A172 (cell line): Measurements from ENCODE around the gene MRPL57. TPM values are rescaled to one million over a fixed set of nuclear protein-coding genes. Genes with fewer than 3 reads are reported as not detected.
"Not testable (repeated sequence)": the region's sequence is repeated elsewhere in the genome, so short reads cannot be mapped to it uniquely, and the experiment has no call there.

Source experiments
- DNase-seq: peaks from one replicate; pipeline ENCODE4 v3.0.0-alpha.2; 2015; ENCODE audit warnings: low spot score
- total RNA-seq: library from RNA; depleted of rRNA; stranded (reverse); fragments of >200 nt; shearing (Covaris generic); gene quantifications from 2 replicates; pipeline ENCODE4 v1.2.3, GENCODE V29; 2014; rRNA removed

The MRPL57 gene
- 22.0 and 26.3 TPM in 2 replicates for total RNA-seq

DNA sequence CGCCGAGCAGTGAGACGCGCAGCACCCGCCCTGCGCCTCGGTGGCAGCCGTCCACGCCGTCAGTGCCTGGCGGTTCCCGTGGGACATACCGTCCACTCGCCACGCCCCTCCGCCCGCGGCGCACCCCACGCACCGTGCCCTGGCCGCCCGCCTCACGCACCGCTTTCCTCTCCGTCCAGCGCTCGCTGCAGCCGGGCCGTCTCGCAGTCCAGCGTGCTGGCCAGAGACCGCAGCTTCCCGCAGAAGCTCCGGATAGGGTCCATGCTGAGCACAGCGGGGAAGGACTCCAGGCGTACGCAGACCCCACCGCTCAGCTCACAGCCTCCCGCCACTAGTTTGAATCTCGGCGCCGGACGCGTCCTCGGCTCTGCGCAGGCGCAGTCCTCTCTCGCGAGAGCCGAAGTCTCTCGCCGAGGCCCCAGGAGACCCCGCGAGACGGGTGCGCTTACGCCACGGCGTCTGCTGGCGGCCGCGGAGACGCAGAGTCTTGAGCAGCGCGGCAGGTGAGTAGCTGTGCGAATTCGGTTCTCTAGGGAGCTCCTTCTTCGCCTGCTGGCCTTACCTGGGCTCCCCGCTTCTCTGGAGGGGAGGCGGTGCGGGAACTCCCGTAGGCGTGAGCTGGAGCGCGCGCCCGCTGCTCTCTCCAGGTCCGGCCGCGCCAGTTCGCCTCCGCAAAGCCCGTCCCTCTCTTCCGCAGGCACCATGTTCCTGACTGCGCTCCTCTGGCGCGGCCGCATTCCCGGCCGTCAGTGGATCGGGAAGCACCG, at the start of gene MRPL57, which contains the start of gene SKA3:
Gene MRPL57, plus strand, starts transcription at position 444 of the 767 bp plus-strand sequence. Its CDS starts 259 bp downstream, at position 703.
Gene SKA3, minus strand, starts transcription at position 338 of the 767 bp plus-strand sequence. Its CDS starts 75 bp downstream, at position 263.
- peak; percentile 83 for DNase-seq

DNA sequence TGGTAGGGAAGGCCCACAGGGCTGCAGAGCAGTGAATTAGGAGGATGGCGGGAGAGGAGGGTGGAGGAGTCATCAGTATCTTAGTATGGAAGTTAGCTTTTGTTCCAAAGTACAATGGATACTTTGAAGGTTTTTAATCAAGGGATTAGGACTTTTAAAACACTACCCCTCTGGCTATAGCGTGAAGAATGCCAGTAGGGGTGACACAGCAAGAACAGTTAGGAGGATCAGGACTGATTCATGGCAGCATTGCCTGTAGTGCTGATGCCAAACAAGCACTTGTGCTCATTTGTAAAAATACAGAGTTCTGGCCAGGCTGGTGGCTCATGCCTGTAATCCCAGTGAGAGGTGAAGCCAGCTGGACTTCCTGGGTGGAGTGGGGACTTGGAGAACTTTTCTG, 46.3 kb upstream of the MRPL57 start:
- DNase-seq: no peak

DNA sequence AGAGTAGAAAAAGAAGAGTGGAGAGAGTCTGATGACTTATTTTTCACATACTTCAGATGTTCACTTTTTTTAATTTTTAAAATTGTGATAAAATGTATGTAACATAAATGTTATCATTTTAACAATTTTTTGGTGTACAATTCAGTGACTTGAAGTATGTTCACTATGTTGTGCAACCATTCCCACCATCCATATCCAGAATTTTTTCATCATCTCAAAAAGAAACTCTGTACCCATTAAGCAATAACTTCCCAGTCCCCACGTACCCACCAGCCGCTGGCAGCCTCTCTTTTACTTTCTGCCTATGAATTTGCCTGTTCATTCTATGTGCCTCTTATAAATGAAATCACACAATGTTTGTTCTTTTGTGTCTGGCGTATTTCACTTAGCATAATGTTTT, 43.4 kb upstream of the MRPL57 start:
- no peak for DNase-seq

DNA sequence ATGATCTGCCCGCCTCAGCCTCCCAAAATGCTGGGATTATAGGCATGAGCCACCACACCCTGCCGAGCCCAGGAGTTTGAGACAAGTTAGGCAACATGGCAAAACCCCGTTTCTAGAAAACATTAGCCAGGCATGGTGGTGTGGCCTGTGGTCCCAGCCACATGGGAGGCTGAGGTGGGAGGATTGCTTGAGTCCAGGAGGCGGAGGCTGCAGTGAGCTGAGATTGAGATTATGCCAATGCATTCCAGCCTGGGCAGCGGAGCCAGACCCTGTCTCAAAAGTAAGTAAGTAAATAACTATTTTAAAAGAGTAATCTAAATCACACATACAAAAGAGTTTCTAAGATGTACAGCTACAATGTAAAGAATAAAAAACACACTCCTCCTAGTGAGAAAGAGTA, 42.0 kb upstream of the MRPL57 start:
- no peak for DNase-seq

DNA sequence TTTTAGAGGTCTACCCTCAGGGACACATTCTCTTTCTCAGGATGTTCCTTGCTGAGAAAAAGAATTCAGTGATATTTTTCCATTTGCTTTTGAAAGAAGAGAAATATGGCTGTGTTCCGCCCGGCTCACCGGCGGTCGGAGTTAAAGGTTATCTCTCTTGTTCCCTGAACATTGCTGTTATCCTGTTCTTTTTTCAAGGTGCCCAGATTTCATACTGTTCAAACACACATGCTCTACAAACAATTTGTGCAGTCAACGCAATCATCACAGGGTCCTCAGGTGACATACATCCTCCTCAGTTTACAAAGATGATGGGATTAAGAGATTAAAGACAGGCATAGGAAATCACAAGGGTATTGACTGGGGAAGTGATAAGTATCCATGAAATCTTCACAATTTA, 40.6 kb upstream of the MRPL57 start:
- not testable (repeated sequence) for DNase-seq

DNA sequence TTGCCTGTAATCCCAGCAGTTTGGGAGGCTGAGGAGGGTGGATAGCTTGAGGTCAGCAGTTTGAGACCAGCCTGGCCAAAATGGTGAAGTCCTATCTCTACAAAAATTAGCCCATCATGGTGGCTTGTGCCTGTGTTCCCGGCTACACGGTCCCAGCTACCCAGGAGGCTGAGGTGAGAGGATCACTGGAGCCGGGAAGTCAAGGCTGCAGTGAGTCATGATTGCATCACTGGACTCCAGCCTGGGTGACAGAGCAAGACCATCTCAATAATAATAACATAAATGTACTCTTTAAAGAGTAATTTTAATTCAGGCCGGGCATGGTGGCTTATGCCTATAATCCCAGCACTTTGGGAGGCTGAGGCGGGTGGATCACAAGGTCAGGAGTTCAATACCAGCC, 38.8 kb upstream of the MRPL57 start:
- DNase-seq: peak; percentile 42

DNA sequence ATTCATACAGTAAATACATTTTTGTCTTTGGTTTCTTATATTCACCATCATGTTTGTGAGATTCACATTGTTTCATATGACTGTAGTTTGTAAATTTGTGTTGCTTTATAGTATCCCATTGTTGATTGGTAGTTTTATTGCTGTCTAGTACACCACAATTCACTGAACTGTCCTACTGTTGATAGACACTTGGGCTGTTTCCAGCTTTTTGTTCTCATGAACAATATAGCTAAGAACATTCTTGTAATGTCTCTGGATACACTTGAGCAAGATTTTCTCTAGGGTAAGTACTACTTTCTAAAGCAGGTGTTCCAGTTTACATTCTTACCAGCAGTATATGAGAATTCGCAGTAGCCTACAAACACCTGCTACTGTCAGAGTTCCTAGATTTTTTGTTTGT, 37.9 kb upstream of the MRPL57 start:
- DNase-seq: no peak

DNA sequence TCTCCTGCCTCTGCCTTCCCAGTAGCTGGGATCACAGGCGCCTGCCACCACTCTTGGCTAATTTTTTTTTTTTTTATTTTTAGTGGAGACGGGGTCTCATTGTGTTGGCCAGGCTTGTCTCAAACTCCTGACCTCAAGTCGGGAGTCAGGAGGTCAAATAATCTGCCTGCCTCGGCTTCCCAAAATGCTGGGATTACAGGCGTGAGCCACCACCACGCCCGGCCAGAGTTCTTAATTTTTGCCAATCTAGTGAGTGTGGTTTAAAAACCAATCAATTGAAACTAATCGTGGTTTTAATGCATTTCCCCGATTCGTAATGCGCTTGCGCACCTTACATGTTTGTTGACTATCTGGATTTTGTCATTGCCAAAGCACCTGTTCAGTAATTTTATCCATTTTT, 37.1 kb upstream of the MRPL57 start:
- no peak for DNase-seq

DNA sequence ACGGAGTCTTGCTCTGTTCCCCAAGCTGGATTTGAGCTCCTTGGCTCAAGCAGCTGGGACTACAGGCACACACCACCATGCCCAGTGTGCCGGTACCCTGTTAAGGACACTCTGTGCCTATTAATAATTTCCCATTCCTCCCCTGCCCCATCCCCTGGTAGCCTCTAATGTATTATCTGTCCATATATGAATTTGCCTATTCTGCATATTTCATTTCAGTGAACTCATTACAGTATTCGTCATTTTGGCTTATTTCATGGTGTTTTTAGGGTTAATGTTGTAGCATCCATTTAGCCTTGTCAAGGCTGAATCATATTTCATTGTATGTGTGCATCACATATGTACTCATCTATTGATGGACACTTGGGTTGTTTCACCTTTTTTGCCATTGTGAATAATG, 33.7 kb upstream of the MRPL57 start:
- DNase-seq: no peak

DNA sequence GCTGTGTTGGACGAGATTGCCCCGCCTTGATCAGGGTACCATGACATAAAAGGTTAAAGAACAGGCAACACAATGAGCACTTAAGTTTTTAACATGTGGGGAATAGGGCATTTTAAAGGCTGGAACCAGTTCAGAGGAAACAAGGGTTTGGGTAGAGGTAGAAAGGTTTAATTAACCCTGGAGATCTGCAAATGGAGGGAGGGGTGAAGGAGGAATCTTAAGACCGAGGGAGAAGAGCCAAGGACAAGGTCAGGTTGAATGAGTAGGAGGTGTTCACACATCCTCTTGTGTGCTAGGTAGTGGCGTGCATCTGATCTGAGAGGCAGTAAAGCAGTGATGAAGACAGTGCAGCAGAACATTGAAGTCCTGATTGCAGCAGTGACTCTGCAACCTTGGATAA, 28.6 kb upstream of the MRPL57 start:
- DNase-seq: no peak

DNA sequence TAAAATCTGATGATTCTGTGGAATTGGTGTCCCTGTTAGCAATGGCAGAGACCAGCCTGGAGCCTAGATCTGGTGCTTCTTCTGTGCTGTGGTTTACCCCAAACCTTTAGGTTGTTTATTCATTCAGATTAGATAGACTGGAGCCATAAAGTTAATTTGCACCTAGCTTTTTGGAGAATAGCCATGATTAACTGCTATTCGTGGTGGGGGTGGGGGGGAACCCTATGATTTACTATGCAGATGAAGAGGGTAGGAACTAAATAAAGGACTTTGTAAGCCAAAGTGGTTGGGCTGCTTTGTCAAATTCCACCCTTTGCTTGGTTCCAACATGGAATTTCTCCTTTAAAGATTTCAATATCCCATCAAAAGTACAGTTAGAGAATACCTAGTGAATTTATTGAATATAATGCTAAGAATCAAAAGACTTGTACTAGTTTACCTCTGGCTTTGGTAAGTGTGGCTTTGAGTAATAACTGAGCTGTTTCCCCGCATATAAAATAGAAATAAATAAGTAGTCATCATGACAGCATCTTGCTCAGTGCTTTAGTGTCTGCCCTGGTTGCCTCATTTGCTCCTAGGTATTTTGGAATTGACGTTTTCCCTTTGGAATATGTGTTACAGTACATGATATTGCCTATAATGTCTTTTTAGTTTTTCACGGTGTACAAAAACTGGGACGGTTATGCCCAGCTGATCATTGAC, 27.8 kb upstream of the MRPL57 start:
- DNase-seq: no peak

DNA sequence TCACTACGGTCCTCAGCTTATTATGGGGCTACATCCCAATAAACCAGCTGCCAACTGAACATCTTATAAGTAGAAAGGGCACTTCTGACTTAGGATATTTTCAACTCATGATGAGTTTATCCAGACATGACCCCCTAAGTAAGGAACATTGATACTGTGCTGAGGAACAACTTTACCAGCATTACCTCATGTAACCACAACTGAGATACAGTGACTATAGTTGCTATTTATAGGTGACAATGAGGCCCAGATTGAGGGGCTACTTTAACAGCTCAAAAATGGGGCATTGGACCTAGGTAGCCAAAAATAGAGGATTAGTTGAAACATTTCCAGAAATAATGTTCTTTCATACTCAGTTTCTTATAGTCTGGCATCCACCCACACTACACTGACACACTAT, 26.9 kb upstream of the MRPL57 start:
- DNase-seq: no peak

DNA sequence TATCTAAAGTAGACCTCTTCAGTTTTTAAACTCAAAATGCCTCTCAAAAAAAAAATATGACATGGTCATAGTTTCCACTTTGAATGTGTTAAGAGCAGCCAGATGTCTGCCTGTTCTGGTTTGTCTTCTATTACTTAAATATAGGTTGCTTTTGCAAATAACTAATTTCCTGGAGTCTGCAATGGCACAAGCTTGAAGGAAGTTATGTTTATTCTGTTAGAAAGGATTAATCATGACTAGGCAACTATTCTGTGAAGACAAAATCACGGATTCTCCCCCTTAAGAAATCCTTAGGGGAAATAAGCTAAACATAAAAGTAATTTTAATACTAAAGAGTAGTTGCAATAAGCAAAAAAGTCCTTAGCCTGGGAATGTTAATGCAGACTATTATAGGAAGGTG, 26.4 kb upstream of the MRPL57 start:
- no peak for DNase-seq

DNA sequence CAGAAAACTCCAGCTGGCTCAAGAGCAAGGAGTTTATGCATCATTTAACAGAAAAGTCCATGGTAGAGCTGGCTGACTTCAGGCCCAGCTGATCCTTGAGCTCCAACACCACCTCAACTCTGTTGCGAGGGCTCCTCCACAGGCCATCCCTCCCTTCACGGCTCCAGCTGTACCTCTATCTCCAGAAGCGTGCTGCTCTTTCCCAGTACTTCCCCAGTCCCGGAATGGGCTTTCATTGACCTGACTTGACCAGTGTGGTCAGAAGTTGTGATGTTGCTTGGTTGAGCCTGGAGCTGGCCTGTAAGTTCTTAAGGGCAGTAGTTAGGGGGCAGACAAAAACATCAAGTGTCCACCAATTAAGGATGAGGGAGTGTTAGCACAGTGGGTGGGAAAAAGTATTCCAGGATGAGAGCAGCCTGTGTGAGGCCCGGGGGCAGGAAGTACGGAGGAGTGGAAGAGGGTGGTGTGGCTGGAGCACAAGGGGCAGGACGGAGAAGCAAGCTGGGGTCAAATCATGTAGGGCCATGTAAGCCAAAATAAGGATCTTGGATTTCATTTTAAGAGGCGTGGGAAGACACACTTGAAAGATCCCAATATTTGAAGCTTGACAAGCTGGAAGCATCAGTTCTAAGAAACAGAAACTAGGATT, 24.1 kb upstream of the MRPL57 start:
- no peak for DNase-seq

DNA sequence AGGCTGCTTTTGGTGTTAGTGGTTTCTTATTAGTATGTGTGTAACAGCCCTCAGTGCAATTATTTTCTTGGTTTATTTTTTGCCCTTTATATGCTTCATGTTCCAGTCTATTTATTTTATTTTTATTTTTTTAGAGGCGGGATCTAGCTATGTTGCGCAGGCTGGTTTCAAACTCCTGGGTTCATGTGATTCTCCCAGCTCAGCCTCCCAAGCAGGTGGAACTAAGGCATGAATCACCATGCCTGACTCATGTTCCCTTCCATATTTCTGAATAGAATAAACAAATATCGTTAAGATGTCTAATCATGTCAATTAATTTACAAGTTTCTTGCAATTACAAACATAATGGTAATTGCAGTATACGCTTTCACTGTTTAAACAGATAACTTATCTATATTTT, 11.8 kb upstream of the MRPL57 start:
- peak; percentile 18 for DNase-seq

DNA sequence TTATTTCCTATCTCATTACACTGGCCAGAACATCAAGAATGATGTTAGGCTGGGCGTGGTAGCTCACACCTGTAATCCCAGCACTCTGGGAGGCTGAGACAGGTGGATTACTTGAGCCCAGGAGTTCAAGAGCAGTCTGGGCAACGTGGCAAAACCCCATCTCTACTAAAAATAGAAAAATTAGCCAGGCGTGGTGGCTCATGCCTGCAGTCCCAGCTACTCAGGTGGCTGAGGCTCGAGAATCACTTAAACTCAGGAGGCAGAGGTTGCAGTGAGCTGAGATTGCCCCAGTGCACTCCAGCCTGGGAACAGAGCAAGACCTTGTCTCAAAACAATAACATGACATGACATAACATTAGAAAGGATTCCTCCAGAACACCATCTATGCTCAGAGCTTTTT, 10.9 kb upstream of the MRPL57 start:
- DNase-seq: not testable (repeated sequence)

DNA sequence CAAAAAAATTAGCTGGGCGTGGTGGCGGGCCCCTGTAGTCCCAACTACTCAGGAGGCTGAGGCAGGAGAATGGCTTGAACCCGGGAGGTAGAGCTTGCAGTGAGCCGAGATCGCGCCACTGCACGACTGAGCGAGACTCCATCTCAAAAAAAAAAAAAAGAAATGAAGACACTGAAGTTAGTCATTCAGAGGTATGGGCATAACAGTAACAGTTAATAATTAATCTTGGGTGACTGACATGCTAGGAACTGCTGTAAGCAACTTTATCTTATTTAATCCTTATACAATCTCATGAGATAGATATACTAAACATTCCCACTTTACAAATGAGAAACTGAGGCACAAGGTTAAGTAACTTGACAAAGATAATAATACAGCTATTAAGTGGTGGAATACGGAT, 5.0 kb upstream of the MRPL57 start:
- DNase-seq: no peak

DNA sequence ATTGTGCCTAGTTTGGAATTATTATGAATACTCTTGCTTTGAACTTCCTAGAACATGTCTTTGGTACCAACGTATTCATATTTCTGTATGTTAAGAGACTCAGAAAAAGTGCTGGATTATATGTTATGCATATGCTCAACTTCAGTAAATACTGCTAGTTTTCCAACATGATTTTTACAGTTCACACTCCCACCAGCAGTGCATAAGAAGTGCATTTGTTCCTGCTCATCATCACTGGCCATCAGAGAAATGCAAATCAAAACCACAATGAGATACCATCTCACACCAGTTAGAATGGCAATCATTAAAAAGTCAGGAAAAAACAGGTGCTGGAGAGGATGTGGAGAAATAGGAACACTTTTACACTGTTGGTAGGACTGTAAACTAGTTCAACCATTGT, 2.7 kb upstream of the MRPL57 start:
- not testable (repeated sequence) for DNase-seq

DNA sequence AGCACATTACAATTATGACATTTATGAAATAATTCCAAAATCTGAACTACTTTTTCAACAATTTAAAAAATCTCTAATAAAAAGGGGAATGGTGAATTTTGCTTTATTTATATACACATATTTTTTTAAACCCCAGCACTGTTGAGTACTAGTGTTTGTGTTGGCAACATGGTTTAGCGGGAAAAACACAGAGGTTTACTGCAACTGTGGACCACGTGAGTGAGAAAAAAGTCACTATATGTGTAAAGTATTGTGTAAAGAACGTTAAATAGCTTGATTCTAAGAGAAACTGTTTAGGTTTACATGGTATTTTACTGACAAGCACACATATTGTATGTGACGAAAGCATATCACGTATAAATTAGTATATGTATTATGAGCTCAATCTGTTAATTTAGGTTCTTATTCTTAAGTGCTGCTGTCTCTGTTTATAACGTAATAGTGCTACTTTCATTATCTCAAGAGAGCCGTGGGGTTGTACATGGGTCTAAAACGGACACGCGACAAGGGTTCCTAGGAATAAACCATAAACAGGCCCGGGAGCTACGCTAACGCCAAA, 723 bp upstream of the MRPL57 start:
- DNase-seq: no peak

DNA sequence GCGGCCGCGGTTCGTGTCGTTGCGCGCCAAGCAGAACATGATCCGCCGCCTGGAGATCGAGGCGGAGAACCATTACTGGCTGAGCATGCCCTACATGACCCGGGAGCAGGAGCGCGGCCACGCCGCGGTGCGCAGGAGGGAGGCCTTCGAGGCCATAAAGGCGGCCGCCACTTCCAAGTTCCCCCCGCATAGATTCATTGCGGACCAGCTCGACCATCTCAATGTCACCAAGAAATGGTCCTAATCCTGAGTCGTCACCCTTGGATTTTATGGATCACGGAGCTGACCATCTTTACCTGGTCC, 475 bp downstream of the MRPL57 start:
- no peak for DNase-seq

DNA sequence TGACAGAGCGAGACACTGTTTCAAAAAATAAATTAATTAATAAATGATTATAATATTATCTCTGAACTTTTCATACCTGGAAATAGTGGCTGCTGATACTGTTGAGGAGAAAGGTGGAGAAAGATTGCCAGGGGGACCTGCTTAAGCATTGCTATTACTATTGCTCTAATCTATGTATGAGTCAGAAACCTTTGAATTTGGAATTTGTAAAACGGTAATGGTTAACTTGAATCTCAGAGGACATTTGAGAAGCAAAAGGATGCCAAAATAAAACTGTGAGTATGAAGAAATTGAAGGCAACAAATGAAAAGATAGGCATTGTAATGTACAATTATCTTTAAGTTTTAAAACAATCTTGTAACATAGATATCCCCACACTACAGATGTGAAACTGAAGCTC, 5.2 kb downstream of the MRPL57 start:
- DNase-seq: no peak

DNA sequence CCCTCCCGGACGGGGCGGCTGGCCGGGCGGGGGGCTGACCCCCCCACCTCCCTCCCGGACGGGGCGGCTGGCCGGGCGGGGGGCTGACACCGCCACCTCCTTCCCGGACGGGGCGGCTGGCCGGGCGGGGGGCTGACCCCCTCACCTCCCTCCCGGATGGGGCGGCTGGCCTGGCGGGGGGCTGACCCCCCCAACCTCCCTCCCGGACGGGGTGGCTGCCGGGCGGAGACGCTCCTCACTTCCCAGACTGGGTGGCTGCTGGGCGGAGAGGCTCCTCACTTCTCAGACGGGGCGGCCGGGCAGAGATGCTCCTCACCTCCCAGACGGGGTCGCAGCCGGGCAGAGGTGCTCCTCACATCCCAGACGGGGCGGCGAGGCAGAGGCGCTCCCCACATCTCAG, 10.0 kb downstream of the MRPL57 start:
- not testable (repeated sequence) for DNase-seq

DNA sequence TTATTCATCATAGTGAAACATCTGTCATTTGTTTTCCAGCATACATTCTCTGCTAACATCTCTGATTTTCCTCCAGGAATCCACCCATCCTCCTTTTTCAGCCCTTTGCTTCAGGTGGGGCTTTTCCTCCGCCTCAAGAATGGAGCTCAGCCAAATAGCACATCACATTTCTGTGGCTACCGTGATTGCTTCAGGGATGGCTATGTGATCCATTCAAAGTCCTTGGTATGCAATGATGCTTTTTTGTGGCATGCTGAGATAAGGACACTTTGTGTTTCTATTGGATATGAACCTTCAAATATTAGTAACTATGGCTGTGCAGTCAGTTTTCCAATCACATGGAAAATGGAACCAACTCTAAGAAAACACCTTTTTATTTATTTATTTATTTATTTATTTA, 18.3 kb downstream of the MRPL57 start:
- DNase-seq: peak; percentile 18
